Stimulated activated CD4-positive, alpha-beta T cell treated with anti-CD3 and anti-CD28 coated beads, TNF-alpha, amount 100 ng/mL, for 48 hours (primary cell): Measurements from ENCODE around the gene PITX1.

Experiments used
- DNase-seq, 3 donors: peaks; one replicate each; pipeline ENCODE4 v3.0.0-alpha.2; 2020; ENCODE audit warnings: low read depth in 3 of 3

The PITX1 gene

DNA sequence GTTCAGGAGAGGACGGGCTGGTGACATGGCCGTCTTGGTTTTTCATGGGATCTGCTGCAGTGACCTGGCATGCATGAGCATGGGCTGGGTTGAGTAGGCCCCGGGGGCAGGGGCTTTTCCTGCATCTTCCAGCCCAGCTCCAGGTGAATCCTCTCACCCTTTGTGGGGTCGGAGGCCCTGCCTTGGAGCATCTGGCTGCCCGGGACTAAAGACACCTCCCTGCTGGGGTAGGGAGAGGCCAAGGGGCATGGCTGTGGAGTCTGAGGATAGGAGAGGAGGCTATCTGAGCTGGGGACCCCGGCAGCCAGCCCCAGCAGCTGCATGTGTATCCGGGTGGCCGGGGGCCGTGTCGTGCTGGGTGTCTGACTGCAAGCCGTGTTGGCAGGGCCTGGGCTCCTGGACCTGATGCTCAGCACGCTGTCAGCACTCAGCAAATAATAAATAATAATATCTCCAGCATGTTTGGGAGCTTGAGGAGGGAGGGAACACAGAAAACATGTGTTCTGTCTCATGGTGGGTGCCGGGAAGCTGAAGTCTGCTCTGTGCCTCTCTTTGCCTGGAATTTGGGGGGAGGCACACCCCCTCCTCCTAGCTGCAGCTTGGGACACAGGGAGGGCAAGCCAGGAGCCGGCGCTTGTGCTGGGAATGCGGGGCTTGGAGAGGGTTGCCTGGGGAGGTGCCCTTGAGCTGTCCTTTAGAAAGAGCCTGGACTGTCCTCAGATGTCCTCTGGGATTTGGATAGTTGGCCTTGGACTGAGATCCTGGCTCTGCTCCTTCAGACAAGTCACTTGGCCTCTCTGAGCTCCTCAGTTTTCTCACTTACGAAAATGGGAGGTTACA, 28.4 kb upstream of the PITX1 start:
- no peak for DNase-seq

DNA sequence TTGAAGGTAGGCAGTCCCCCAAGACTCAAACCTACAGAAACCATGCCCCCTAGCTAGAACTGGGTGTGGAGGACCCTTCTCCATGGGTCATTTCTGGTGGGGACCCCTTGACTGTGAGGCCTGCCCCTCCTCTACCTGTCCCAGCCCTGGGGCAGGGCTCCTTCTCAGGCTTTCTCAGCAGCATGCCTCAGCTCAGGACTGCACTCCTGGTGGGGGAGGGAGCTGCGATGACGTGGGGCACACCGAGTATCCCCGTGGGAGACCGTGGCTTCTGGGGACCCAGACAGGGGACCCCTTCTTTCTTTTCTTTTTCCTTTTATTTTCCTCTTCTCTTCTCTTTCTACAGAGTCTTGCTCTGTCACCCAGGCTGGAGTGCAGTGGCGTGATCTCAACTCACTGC, 27.0 kb upstream of the PITX1 start:
- no peak for DNase-seq

DNA sequence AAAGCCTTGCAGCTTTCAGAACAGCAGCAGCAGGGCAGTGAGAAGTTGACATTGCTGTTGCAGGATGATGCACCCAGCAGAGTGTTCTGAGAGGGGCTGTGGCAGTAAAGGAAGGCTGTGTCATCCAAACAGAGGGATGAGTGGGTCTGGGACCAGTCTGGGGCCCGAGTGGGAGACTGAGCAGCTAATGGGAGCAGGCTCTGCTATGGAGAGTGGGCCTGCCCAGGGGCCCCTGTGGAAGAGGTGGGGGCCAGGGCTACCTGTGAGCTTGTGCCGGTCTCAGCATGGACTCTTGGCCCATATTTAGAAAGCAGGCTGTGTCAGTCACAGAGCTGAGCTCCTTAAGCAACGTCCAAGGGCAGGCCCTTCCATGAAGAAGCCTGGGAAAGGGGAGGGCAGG, 26.0 kb upstream of the PITX1 start:
- no peak for DNase-seq

DNA sequence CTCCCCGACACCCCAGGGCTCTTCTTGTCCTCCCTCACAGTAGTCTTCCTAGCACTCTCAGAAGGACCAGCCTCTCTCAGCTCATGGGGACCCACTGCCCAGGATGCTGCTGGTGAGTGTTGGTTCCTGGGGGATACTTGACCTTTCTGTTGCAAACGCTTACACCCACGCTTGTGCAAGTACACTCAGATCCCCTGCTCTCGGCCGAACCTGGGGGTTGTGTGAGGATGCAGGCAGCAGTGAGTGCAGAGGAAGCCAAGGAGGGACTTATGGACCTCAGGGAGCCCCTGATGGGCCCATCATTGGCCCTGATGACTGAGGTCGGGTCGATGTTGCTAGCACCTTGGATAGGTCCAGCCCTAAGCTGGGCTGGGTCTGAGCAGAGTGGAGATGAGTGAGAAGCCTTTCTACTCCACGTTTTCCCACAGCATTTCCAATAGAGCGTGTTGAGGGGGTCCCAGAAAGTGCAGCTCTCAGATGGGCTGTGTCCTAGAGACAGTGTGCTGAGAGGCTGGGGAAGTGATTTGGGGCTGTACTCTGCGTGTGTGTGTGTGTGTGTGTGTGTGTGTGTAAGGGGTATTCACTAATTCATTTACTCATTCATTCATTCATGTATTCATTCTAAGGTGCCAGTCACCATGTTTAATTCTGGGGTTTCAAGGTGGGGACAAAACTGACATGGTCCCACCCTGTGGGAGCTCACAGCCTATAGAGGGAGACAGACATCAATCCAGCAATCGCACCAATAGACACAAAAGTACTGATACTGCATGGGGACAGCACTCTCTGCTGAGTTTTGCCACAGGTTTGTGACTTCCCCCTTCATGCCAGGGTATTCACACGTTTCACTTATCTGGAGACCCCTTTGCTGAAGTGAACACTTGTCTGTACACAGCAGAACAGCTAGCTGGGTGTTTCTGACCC, 25.2 kb upstream of the PITX1 start:
- DNase-seq = no peak

DNA sequence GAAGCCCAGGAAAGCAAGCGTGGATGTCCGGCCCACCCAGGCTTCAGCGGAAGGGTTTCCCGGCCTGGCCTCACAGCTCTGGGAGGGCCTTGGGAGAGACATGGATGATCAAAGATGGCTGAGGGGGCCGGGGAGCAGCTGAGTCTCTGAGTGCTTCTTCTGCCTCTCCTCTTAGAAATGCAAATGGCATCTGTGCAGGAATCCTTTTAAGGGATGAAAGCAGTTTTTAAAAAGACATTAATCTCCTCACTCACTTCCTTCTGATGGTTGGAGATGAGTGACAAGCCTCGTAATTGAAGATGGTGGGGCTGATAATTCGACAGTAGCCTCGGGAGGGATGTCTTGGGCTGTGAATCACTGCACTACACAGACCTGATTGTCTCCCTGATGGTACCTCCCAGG, 24.3 kb upstream of the PITX1 start:
- no peak for DNase-seq

DNA sequence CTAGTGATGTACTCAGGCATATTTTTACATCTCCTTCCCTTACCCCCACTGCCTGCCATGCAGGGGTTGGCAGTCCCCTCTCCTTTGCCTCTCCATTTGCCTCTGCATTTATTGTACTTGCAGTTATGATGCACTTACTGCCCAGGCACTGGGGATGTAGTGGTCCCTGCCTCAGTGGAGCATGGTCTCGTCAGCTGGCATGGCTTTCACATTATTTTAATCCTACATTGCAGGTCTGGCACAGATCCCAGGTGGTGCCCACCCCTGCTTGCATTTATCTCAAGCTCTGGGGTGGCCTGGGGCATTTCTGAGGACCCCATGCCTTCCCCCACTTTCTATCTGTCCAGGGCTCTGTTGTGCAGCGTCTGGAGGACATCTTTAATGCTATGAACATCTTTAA, 23.2 kb upstream of the PITX1 start:
- DNase-seq = no peak

DNA sequence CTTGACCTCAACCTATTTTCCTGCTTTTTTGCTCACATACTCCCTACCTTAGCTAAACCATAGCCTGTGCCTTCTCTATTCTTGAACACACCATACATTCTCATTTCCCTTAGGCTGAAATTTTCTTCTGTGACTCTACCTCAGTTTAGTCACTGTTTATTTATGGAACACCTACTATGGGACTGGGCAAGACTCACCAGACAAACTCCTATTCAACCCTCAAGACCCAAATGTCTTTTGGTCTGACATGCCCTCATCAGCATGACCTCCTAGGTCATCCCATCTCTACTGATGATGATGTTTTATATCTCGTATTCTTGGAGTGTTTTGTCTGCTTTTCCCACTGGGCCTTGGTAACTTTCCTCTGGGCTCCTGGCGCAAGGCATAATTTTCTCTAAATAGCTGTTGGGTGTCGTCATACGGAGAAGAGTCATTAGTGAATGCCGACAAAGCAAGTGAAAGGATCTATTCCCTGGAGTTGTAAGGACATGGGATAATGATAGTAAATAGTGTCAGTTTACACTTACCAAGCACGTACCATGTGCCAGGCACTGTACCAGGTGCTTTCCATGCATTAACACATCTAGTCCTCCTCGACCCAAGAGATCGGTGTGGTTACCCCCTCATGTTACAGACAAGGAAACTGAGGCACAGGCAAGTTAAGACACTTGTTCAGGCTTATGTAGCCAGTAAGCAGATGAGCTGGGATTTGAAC, 22.4 kb upstream of the PITX1 start:
- DNase-seq = no peak

DNA sequence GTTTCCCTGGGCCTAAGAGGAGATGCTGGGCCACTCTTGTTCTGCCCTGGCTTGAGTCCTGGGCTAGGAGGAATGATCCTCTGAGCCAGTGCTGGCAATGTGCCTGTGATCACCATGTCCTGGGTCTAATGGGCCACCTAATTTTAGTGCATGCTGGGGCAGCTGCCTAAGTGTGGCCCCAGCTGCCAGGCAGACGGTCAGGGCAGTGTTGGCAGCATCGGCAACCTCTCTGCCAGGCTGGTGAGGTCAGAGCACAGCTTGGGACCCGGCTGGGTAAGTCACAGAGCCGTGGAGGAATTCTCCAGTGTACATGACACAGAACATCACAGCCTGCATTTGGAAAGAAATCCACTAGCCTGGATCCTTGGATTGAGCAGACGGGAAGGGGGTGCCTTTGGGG, 21.4 kb upstream of the PITX1 start:
- no peak for DNase-seq

DNA sequence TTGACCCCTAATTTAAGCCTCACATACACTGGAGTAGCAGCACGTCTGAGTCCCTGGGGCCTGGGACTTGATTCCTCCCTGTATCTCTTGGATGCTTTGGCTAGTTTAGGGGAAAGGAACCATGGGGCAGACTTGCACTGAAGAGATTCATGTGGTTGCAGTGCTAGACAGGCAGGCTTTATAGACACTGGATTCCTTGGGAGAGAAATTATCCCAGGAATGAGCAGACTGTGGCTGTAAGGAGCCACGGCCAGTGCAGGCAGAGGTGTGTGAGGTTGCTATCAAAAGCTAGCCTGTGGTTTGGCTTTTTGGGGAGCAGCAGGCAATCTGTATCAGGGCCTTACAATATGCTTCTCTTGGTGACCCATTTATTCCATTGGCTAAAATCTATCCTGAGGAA, 20.5 kb upstream of the PITX1 start:
- no peak for DNase-seq

DNA sequence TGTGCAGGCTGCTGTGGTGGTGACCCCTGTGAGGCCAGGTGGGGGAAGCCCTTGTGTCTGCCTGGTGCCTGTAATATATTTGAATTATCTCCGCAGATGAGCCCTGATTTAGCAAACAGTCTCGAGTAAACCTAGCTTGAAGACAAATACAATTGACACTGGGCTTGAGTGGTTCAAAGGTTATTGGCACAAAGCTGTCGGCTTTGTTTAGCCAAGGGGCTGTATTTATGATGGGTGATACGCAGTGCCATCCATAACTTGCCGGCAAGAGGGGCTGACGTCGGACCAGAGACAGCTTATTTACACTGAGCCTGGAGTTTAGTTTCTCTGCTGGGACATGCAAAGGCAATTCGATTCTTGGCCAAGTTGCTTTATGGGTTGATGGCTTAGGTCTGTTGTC, 20.0 kb upstream of the PITX1 start:
- no peak for DNase-seq

DNA sequence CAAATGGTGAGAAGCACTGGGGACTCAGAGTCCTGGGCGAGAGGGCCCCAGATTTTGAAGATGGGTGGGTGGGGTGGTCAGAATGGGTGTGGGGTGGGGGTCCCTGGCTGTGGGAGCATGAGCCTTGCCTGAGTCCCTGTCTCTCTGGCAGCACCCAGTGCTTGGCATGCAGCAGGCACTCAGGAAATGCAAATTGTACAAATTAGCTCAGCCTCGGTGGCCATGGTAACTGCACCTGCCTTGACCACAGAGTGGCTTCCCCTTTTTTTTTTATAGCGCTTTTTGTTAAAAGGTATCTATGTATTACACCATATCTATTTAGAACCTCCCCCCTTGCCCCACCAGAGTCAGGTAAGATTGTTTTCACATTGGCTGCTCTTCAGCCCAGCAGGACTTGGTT, 19.2 kb upstream of the PITX1 start:
- no peak for DNase-seq

DNA sequence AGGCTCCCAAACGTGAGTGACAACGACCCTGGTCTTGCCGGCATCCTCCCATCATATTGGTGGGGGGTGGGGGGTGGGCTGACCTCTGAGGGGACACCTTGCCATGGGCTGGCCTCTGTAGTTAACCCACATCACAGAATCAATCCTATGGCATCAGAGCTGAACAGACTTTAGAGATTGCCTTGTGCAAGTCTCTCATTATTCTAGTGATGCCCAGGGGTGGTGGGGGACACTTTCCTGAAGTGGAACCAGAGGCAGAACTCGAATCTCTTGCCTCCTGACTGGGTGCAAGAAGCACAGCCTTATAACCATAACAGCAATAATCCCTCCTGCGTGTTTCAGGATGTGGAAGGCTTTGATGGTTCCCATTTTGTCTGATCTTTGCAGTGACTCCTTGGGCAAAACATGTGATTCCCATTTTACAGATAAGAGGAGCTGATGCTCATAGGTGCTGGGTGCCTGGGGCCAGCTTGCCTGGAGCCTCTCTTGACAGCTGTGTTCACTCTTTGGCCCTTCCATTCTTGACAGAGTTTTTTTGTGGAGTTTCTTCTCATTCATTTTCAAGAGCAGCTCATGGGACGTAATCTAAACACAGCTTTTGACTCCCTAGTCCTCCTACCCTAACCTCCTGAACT, 18.6 kb upstream of the PITX1 start:
- DNase-seq = no peak

DNA sequence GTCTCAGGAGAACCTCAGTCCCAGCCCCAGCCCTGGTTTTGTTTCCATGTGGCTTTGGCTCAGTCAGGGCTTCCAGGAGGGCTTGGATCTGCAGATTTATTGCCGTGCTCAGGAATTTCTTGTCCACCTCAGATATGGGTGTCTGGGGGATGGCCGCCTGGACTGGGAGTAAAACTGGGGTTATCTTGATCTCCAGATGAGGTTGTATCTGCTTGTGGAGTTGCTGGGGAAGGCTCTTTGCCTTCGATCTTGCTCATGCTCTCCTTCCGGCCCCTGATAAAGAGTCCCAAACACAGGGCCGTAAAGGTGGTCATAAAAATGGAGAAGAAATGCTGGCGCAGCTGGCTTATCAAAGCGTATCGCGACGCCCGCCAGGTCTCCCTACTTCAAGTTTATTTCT, 17.8 kb upstream of the PITX1 start:
- no peak for DNase-seq

DNA sequence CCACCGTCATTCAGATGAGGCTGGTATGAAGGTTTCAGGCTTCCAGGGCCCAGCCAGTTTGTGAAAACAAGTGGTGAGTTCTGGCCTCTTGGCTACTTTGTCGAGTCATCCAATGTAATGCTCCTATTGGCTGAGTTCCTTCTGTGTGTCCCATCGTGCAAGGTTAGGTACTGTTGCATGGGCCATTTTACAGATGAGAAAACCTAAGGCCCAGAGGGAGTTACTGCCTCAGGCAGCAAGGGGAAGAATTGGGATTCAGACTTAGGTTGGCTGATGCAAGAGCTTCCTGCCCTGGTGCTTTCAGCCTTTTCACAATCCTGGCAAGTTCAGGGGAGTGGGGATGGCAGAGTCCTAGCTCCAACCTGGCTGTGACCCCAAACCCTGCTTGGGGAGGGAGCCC, 17.4 kb upstream of the PITX1 start:
- DNase-seq = no peak

DNA sequence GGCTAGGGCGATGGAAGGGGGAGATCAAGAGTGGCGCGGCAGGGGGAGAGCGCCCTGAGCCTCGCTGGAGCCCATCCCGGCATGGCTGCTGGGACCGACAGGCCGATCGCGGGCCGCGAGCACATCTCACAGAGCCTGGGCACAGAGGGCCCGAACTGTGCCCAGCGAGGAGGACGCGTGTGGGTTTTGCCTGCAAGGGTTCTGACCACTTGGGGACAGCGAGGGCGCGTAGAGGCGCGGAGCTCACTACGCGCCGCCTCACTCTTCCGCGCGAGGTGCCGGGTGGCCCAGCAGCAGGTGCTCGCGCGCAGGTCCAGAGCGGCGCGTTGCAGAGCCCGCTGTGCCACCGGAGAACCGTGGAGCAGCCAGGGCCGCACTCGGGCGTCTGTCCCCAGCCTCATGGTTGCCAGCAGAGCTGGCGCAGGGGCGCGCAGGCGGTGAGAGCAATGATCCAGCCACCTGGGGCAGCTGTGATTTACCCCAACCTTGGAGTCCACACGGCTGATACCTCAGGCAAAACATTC, 16.3 kb upstream of the PITX1 start:
- DNase-seq = no peak

DNA sequence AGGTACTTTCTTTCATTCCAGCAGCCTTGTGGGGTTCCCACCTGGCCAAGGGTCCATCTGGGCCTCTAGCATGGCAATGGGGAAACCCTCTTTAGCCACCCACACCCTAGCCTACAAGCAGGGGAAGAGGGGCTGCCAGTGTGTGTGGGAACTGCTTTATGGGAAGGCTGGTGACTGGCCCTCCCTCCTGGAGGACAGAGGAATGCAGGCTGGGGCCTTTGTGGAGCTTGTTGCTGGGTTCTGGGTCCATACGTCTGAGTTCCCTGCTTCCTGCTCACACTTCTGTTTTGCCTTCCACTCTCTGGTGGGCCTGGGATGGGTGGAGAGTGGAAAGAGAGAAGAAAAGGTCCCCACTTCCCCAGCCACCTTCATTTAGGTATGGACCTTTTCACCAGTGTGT, 14.9 kb upstream of the PITX1 start:
- no peak for DNase-seq

DNA sequence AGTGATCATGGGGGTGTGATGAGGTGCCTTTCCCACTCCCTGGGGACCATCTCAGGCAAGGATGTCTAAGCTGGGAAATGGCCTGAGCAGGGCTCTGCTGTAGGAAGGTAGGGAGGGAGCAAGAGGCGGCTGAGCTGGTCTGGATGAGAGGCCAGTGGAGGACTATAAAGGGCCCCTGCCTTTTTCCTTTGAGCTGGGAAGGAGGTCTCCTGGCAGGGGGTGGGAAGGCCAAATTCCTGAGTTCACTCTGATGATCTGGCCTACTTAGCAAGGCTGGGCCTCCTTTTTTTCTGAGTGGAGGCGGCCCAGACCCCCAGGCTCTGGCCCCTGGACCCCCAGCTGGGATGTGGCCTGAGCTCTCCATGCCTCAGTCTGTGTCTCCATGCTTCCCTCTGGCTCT, 14.3 kb upstream of the PITX1 start:
- DNase-seq = no peak

DNA sequence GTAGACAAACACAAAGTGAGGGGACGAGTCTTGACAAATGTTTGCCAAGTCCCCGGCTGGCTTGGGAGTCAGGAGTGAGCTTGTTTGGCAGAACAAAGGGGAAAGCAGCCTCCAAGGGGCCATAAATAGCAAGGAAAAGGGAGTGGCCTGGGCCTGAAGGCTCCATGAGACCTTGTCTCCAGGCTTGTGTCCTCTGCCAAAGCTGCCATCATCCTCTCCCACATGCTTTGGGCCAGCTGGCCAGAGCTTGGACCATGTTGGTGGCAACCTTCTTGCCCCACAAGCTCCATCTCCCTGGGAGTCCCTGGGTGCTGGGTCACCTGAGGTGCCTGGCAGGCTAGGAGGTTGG, 13.3 kb upstream of the PITX1 start:
- no peak for DNase-seq

DNA sequence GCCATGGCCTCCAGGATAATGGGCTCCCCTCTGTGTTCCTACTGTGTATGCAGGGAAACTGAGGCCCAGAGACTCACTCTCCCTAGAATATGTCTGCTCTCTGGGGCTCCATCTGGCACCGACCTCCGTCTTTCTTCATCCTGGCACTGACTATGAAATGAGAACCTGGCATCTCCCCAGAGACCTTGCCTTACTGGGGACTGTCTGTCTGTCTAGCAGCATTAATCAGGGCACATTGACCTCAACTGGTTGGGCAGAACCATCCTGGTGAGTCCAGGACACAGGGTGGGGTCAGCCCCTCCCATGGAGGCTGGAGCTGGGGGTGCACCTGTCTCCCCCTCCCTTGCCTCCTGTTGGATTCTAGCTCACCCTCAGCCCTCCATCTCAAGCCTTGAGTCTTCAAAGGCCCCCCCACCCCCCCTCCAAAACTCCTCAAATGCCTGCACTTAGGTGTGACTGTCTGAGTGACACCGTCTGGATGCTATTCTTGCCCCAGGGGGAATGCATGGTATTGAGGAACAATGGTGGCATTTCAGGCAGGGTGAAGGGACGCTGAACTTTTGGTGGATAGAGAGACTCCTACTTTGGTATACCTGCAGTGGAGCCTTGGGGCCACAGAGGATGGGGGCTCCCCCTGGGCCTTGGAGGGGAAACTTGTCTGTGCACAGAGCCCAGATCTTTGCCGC, 12.8 kb upstream of the PITX1 start:
- DNase-seq = no peak

DNA sequence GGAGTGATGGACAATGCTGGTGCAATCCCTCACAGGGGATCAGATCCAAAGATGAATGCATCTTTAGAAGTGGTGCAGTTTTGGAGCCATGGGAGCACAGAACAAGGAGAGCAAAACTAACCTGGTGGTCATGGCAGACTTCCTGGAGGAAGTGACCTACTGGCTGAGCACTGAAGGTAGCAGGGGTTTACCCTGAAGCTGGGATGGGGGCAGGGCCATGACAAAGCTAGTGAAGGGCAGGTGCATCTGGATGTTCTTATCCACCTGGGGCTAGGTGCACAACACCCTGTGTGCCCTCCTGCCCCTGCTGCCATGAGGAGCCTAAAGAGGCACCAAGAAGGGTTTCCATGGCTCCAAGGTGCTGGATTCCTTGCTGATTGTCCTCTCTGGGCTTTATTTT, 11.5 kb upstream of the PITX1 start:
- DNase-seq = no peak

DNA sequence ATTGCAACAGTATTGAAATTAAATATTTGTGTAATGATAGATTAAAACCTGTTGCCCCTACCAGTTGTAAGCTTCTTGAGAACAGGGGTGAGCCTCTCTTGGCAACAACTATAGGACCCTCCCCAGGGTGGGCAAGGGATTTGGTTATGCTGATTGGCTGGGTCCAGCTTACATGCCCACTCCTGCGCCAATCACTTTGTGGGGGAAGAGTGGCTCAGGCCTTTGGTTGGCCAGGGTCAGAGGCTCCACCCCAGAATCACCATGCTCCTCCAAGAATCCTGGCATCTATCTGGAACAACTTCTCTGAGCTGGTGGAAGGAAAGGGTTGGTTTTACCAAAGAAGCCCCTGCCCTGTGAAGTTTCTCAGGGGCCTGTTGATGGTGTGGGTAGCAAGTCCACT, 8.6 kb upstream of the PITX1 start:
- DNase-seq = no peak
